HEK293 (cell line): ENCODE measurements around the gene ETF1.
A peak's percentile ranks its signal among the peaks of the same experiment; 100 is the strongest.

Source experiments
- CTCF ChIA-PET: fragments of 350-600 bp; formaldehyde crosslinking; extraction: SDS; loops from one replicate; lab custom pipeline; 2021; ENCODE audit warnings: antibody characterized with exemption; lab: Yijun Ruan, JAX
- POLR2A ChIA-PET: fragments of 300-600 bp; formaldehyde crosslinking; extraction: SDS; loops from one replicate; lab custom pipeline; 2020; ENCODE audit warnings: antibody characterized with exemption, inconsistent platforms; lab: Yijun Ruan, JAX
- H3K27ac ChIP-seq: fragments of 200-500 bp; sonication (Bioruptor generic); 2 replicates; pipeline ENCODE4 v1.5.1; 2014; ENCODE audit warnings: low read depth, low read length, control low read depth, inconsistent platforms; ENCODE audit errors: extremely low read depth
- H3K36me3 ChIP-seq, 2 experiments: fragments of 200-500 bp in 1 of 2; sonication (Bioruptor generic) in 1 of 2; 1 replicate in 1 of 2; 2 replicates in 1 of 2; pipeline ENCODE4 v1.5.1; 2014 to 2017; ENCODE audit warnings: inconsistent platforms in 2 of 2, low read length in 2 of 2; ENCODE audit not compliant: control insufficient read depth in 2 of 2, insufficient read depth in 1 of 2
- H3K4me1 ChIP-seq: fragments of 200-500 bp; sonication (Bioruptor generic); 2 replicates; pipeline ENCODE4 v1.5.1; 2014; ENCODE audit warnings: mild to moderate bottlenecking, low read length, inconsistent platforms; ENCODE audit not compliant: control insufficient read depth, insufficient read depth
- H3K4me3 ChIP-seq: 2 replicates; pipeline ENCODE4 v1.5.1; 2011; ENCODE audit warnings: low read depth, mild to moderate bottlenecking, control low read depth, low read length, moderate library complexity
- H3K9me3 ChIP-seq: fragments of 200-500 bp; sonication (Bioruptor generic); 2 replicates; pipeline ENCODE4 v1.5.1; 2014; ENCODE audit warnings: low read depth, low read length, inconsistent platforms; ENCODE audit not compliant: control insufficient read depth, insufficient read depth
- EGR2 ChIP-seq: fragments of 450-650 bp; formaldehyde crosslinking; IDR thresholded peaks from 2 replicates; pipeline ENCODE4 v1.5.1; 2016; ENCODE audit warnings: low read depth, missing biosample characterization, missing genetic modification characterization
- GLIS2 ChIP-seq: fragments of 450-650 bp; formaldehyde crosslinking; IDR thresholded peaks from 2 replicates; pipeline ENCODE4 v1.5.1; 2016; ENCODE audit warnings: missing biosample characterization, missing genetic modification characterization
- OSR2 ChIP-seq: fragments of 450-650 bp; formaldehyde crosslinking; IDR thresholded peaks from 2 replicates; pipeline ENCODE4 v1.5.1; 2016; ENCODE audit warnings: missing biosample characterization, missing genetic modification characterization
- RBAK ChIP-seq: fragments of 450-650 bp; formaldehyde crosslinking; IDR thresholded peaks from 2 replicates; pipeline ENCODE4 v1.5.1; 2016; ENCODE audit warnings: missing biosample characterization, missing genetic modification characterization
- SP3 ChIP-seq: fragments of 450-650 bp; formaldehyde crosslinking; IDR thresholded peaks from 2 replicates; pipeline ENCODE4 v1.5.1; 2016; ENCODE audit warnings: missing biosample characterization, missing genetic modification characterization
- YY2 ChIP-seq: fragments of 450-650 bp; formaldehyde crosslinking; IDR thresholded peaks from 2 replicates; pipeline ENCODE4 v1.5.1; 2016; ENCODE audit warnings: missing biosample characterization, missing genetic modification characterization
- ZBTB17 ChIP-seq: fragments of 450-650 bp; formaldehyde crosslinking; IDR thresholded peaks from 2 replicates; pipeline ENCODE4 v1.5.1; 2016; ENCODE audit warnings: missing biosample characterization, missing genetic modification characterization
- ZBTB20 ChIP-seq: fragments of 450-650 bp; formaldehyde crosslinking; IDR thresholded peaks from 2 replicates; pipeline ENCODE4 v1.5.1; 2016; ENCODE audit warnings: missing biosample characterization, missing genetic modification characterization
- ZBTB7A ChIP-seq: fragments of 450-650 bp; formaldehyde crosslinking; IDR thresholded peaks from 2 replicates; pipeline ENCODE4 v1.5.1; 2016; ENCODE audit warnings: low read depth, missing biosample characterization, missing genetic modification characterization
- ZFHX2 ChIP-seq: fragments of 450-650 bp; formaldehyde crosslinking; conservative IDR thresholded peaks from 2 replicates; pipeline ENCODE4 v1.5.1; 2016; ENCODE audit warnings: missing biosample characterization, missing genetic modification characterization
- ZFP41 ChIP-seq: fragments of 450-650 bp; formaldehyde crosslinking; IDR thresholded peaks from 2 replicates; pipeline ENCODE4 v1.5.1; 2016; ENCODE audit warnings: missing biosample characterization, missing genetic modification characterization, borderline replicate concordance
- ZFP69B ChIP-seq: fragments of 450-650 bp; formaldehyde crosslinking; IDR thresholded peaks from 2 replicates; pipeline ENCODE4 v1.5.1; 2016; ENCODE audit warnings: missing biosample characterization, missing genetic modification characterization
- ZNF140 ChIP-seq: fragments of 450-650 bp; formaldehyde crosslinking; IDR thresholded peaks from 2 replicates; pipeline ENCODE4 v1.5.1; 2016; ENCODE audit warnings: missing biosample characterization, missing genetic modification characterization
- ZNF416 ChIP-seq: fragments of 450-650 bp; formaldehyde crosslinking; IDR thresholded peaks from 2 replicates; pipeline ENCODE4 v1.5.1; 2016; ENCODE audit warnings: missing biosample characterization, missing genetic modification characterization
- ZNF514 ChIP-seq: fragments of 450-650 bp; formaldehyde crosslinking; IDR thresholded peaks from 2 replicates; pipeline ENCODE4 v1.5.1; 2016; ENCODE audit warnings: missing biosample characterization, missing genetic modification characterization
- ZNF548 ChIP-seq: fragments of 450-650 bp; formaldehyde crosslinking; IDR thresholded peaks from 2 replicates; pipeline ENCODE4 v1.5.1; 2016; ENCODE audit warnings: missing biosample characterization, missing genetic modification characterization
- ZNF585B ChIP-seq: fragments of 450-650 bp; formaldehyde crosslinking; IDR thresholded peaks from 2 replicates; pipeline ENCODE4 v1.5.1; 2016; ENCODE audit warnings: missing biosample characterization, missing genetic modification characterization
- ZNF623 ChIP-seq: fragments of 450-650 bp; formaldehyde crosslinking; IDR thresholded peaks from 2 replicates; pipeline ENCODE4 v1.5.1; 2016; ENCODE audit warnings: missing biosample characterization, missing genetic modification characterization
- ZNF660 ChIP-seq: fragments of 450-650 bp; IDR thresholded peaks from 2 replicates; pipeline ENCODE4 v1.5.1; 2018; ENCODE audit warnings: missing biosample characterization, mild to moderate bottlenecking, missing genetic modification characterization
- TF ChIP-seq, protein P1 (sequence below): fragments of 450-650 bp; formaldehyde crosslinking; IDR thresholded peaks from 2 replicates; pipeline ENCODE4 v1.5.1; 2016; ENCODE audit warnings: missing biosample characterization, missing genetic modification characterization
- TF ChIP-seq, protein P2 (sequence below): fragments of 450-650 bp; formaldehyde crosslinking; IDR thresholded peaks from 2 replicates; pipeline ENCODE4 v1.5.1; 2016; ENCODE audit warnings: missing biosample characterization, missing genetic modification characterization

Gene ETF1

DNA sequence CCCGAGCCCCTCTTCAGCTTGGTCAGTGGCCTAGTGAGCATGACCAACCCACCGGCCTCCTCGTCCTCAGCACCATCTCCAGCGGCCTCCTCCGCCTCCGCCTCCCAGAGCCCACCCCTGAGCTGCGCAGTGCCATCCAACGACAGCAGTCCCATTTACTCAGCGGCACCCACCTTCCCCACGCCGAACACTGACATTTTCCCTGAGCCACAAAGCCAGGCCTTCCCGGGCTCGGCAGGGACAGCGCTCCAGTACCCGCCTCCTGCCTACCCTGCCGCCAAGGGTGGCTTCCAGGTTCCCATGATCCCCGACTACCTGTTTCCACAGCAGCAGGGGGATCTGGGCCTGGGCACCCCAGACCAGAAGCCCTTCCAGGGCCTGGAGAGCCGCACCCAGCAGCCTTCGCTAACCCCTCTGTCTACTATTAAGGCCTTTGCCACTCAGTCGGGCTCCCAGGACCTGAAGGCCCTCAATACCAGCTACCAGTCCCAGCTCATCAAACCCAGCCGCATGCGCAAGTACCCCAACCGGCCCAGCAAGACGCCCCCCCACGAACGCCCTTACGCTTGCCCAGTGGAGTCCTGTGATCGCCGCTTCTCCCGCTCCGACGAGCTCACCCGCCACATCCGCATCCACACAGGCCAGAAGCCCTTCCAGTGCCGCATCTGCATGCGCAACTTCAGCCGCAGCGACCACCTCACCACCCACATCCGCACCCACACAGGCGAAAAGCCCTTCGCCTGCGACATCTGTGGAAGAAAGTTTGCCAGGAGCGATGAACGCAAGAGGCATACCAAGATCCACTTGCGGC, 75.9 kb downstream of the ETF1 start:
- no peak overlapping the region for H3K27ac ChIP-seq
- TF ChIP-seq ZNF548 (tag by site-specific recombination) (no peak), ZFHX2 (tag by site-specific recombination) (peak; percentile 25; the same call in 1 of the 2 replicates)
- H3K4me1 ChIP-seq, result peaks cover 4% of the 10 kb centered on the region; the same call in 1 of the 2 replicates
- POLR2A ChIA-PET, result interaction anchor here (3.4 kb wide), 1 partner anchor 37 kb away, joined by 25 read pairs; no protein-coding TSS in a partner anchor
- no peaks in the 10 kb centered on the region for H3K9me3 ChIP-seq
- CTCF ChIA-PET, result interaction anchor here (0.7 to 4.4 kb wide), 2 partner anchors 18 to 36 kb away, joined by 3 to 51 read pairs; no protein-coding TSS in a partner anchor
- H3K36me3 ChIP-seq, result peaks cover 0 to 8% of the 10 kb centered on the region in 2 experiments; a peak in 1 of 3 replicates
- H3K4me3 ChIP-seq, result peak overlapping the region; percentile 88

DNA sequence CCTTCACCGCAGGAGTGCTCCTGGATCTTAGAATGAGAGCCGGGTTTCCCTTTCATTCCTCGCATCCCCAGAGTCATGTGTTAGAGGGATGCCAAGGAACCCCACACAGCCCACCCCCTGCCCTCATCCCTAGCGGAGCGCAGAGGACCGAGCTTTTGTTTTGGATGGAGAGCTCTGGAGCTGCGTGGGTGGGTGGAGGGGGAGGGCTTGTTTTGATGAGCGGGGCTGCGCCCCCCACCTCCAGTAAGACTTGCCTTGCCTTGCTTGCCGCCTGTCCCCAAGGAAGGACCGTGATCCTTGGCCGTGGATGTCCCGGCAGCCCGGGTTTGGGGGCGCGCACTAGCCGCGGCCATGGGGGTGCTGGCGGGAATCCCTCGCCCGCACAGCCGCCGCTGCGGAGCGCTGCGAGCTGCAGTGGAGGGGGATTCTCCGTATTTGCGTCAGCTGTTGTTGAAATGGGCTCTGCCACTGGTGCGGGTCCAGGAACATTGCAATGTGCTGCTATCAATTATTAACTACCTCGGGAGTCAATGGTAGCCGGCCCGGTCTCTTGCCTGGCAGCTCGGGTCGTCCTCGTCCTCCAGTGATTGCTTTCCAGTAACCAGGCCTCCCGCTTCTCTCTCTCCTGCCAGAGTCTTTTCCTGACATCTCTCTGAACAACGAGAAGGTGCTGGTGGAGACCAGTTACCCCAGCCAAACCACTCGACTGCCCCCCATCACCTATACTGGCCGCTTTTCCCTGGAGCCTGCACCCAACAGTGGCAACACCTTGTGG, 76.7 kb downstream of the ETF1 start:
- peaks cover 0 to 8% of the 10 kb centered on the region in 2 experiments; a peak in 1 of 3 replicates for H3K36me3 ChIP-seq
- TF ChIP-seq ZNF660 (tag by site-specific recombination) (no peak), EGR2 (0 out of 2 replicates have a peak, but pooled peaks have one; percentile 31), ZFHX2 (tag by site-specific recombination) (peak; percentile 43), SP3 (tag by site-specific recombination) (0 out of 2 replicates have a peak, but pooled peaks have one; percentile 7), GLIS2 (tag by site-specific recombination) (0 out of 2 replicates have a peak, but pooled peaks have one; percentile 36), ZNF416 (tag by site-specific recombination) (no peak), ZBTB20 (0 out of 2 replicates have a peak, but pooled peaks have one; percentile 25), ZBTB17 (peak; percentile 19; the same call in 1 of the 2 replicates)
- POLR2A ChIA-PET, result interaction anchor here (0.6 to 3.4 kb wide), 14 partner anchors 17 to 807 kb away, joined by 3 to 25 read pairs (median 6); partner anchors contain the start of genes CDC25C, HSPA9 and REEP2
- CTCF ChIA-PET, result interaction anchor here (0.6 to 6.4 kb wide), 3 partner anchors 16 to 148 kb away, joined by 3 to 57 read pairs (median 51); no protein-coding TSS in a partner anchor
- H3K27ac ChIP-seq, result no peak overlapping the region
- peaks cover 4% of the 10 kb centered on the region; the same call in 1 of the 2 replicates for H3K4me1 ChIP-seq
- peak overlapping the region; percentile 88 for H3K4me3 ChIP-seq
- H3K9me3 ChIP-seq, result no peaks in the 10 kb centered on the region

DNA sequence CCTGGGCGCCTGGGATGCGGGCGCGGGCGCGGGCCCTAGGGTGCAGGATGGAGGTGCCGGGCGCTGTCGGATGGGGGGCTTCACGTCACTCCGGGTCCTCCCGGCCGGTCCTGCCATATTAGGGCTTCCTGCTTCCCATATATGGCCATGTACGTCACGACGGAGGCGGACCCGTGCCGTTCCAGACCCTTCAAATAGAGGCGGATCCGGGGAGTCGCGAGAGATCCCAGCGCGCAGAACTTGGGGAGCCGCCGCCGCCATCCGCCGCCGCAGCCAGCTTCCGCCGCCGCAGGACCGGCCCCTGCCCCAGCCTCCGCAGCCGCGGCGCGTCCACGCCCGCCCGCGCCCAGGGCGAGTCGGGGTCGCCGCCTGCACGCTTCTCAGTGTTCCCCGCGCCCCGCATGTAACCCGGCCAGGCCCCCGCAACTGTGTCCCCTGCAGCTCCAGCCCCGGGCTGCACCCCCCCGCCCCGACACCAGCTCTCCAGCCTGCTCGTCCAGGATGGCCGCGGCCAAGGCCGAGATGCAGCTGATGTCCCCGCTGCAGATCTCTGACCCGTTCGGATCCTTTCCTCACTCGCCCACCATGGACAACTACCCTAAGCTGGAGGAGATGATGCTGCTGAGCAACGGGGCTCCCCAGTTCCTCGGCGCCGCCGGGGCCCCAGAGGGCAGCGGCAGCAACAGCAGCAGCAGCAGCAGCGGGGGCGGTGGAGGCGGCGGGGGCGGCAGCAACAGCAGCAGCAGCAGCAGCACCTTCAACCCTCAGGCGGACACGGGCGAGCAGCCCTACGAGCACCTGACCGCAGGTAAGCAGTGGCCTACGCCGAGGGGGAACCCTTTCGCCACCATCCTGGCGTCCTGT, 77.5 kb downstream of the ETF1 start, which contains the start of gene EGR1:
Gene EGR1, plus strand, starts transcription at position 219 of the 864 bp plus-strand sequence. Its CDS starts 283 bp downstream, at position 502.
- Histone ChIP-seq H3K9me3 (no peaks in the 10 kb centered on the region), H3K36me3 (peaks cover 0 to 8% of the 10 kb centered on the region in 2 experiments; a peak in 1 of 3 replicates), H3K4me1 (peaks cover 4% of the 10 kb centered on the region; the same call in 1 of the 2 replicates), H3K27ac (peak within 1 kb of the TSS; percentile 94), H3K4me3 (peak within 1 kb of the TSS; percentile 88)
- ChIA-PET CTCF (interaction anchor here (0.6 to 6.4 kb wide), 16 partner anchors 11 to 147 kb away, joined by 3 to 57 read pairs (median 4); partner anchors contain the start of gene REEP2), POLR2A (interaction anchor here (0.6 to 3.4 kb wide), 25 partner anchors 9 to 808 kb away, joined by 3 to 25 read pairs (median 5); partner anchors contain the start of genes CDC23, CDC25C, ETF1 and FAM53C)
- TF ChIP-seq ZNF140 (tag by site-specific recombination) (no peak), OSR2 (tag by site-specific recombination) (peak; percentile 81), ZNF585B (peak; percentile 27), ZNF623 (tag by site-specific recombination) (no peak), ZNF514 (tag by site-specific recombination) (no peak), ZNF660 (tag by site-specific recombination) (peak; percentile 61; the same call in 1 of the 2 replicates), ZBTB20 (peak; percentile 81; the same call in 1 of the 2 replicates), ZFP41 (tag by site-specific recombination) (no peak), YY2 (tag by site-specific recombination) (peak; percentile 15; the same call in 1 of the 2 replicates), ZBTB7A (tag by site-specific recombination) (peak; percentile 59; the same call in 1 of the 2 replicates), RBAK (tag by site-specific recombination) (no peak), ZFP69B (tag by site-specific recombination) (no peak)
- TF ChIP-seq, protein P1, sequence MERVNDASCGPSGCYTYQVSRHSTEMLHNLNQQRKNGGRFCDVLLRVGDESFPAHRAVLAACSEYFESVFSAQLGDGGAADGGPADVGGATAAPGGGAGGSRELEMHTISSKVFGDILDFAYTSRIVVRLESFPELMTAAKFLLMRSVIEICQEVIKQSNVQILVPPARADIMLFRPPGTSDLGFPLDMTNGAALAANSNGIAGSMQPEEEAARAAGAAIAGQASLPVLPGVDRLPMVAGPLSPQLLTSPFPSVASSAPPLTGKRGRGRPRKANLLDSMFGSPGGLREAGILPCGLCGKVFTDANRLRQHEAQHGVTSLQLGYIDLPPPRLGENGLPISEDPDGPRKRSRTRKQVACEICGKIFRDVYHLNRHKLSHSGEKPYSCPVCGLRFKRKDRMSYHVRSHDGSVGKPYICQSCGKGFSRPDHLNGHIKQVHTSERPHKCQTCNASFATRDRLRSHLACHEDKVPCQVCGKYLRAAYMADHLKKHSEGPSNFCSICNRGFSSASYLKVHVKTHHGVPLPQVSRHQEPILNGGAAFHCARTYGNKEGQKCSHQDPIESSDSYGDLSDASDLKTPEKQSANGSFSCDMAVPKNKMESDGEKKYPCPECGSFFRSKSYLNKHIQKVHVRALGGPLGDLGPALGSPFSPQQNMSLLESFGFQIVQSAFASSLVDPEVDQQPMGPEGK (tag by site-specific recombination), result peak; percentile 58
- TF ChIP-seq, protein P2, sequence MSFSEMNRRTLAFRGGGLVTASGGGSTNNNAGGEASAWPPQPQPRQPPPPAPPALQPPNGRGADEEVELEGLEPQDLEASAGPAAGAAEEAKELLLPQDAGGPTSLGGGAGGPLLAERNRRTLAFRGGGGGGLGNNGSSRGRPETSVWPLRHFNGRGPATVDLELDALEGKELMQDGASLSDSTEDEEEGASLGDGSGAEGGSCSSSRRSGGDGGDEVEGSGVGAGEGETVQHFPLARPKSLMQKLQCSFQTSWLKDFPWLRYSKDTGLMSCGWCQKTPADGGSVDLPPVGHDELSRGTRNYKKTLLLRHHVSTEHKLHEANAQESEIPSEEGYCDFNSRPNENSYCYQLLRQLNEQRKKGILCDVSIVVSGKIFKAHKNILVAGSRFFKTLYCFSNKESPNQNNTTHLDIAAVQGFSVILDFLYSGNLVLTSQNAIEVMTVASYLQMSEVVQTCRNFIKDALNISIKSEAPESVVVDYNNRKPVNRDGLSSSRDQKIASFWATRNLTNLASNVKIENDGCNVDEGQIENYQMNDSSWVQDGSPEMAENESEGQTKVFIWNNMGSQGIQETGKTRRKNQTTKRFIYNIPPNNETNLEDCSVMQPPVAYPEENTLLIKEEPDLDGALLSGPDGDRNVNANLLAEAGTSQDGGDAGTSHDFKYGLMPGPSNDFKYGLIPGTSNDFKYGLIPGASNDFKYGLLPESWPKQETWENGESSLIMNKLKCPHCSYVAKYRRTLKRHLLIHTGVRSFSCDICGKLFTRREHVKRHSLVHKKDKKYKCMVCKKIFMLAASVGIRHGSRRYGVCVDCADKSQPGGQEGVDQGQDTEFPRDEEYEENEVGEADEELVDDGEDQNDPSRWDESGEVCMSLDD (tag by site-specific recombination), result 0 out of 2 replicates have a peak, but pooled peaks have one; percentile 17
